Measurements from ENCODE around the gene OR9Q2. TPM values are rescaled to one million over a fixed set of nuclear protein-coding genes. Genes with fewer than 3 reads are reported as not detected.

Gene OR9Q2
- total and polyA plus RNA-seq, 11 donors = not detected

- Histone ChIP-seq H3K27ac (no peak overlapping the region), H3K36me3 (no peaks in the 10 kb centered on the region), H3K4me3 (no peak overlapping the region), H3K4me1 (no peaks in the 10 kb centered on the region), H3K27me3 (no peaks in the 10 kb centered on the region), H3K9me3 (no peaks in the 10 kb centered on the region)
- WGBS, 4 donors = 51 to 70% (median 61%) methylated on average over 7 of the region's 7 CpGs
- TF ChIP-seq, protein P1, sequence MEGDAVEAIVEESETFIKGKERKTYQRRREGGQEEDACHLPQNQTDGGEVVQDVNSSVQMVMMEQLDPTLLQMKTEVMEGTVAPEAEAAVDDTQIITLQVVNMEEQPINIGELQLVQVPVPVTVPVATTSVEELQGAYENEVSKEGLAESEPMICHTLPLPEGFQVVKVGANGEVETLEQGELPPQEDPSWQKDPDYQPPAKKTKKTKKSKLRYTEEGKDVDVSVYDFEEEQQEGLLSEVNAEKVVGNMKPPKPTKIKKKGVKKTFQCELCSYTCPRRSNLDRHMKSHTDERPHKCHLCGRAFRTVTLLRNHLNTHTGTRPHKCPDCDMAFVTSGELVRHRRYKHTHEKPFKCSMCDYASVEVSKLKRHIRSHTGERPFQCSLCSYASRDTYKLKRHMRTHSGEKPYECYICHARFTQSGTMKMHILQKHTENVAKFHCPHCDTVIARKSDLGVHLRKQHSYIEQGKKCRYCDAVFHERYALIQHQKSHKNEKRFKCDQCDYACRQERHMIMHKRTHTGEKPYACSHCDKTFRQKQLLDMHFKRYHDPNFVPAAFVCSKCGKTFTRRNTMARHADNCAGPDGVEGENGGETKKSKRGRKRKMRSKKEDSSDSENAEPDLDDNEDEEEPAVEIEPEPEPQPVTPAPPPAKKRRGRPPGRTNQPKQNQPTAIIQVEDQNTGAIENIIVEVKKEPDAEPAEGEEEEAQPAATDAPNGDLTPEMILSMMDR (IDR thresholded peaks at IDR 0.05) = no peak
- no peak for TF ChIP-seq POLR2A (IDR thresholded peaks at IDR 0.05)
- DNase-seq = peak in 2 of 5 donors; percentile 26 to 44
- no peak for ATAC-seq
- intact Hi-C loops (cut with DNase I) = no loop called here
Measured at GRCh38 chr11:58179648-58180047, 9.2 kb upstream of the OR9Q2 start.

GRCh38 chr11:58186938-58187337 lies 1.9 kb upstream of the OR9Q2 start:
- DNase-seq = peak in 3 of 5 donors; percentile 27 to 31 (median 28)
- intact Hi-C loops (cut with DNase I) = loop anchor here in 1 of 10 donors (2.0 kb wide), 1 partner anchor 162 kb away; no protein-coding TSS in a partner anchor
- H3K27ac ChIP-seq = peak overlapping the region in 6 of 12 donors; percentile 3 to 50 (median 11)
- no peak overlapping the region for H3K4me3 ChIP-seq
- H3K9me3 ChIP-seq = no peaks in the 10 kb centered on the region
- no peaks in the 10 kb centered on the region for H3K4me1 ChIP-seq
- ATAC-seq = peak; percentile 51 to 90 (median 72)
- H3K27me3 ChIP-seq = no peaks in the 10 kb centered on the region
- TF ChIP-seq, protein P1 (IDR thresholded peaks at IDR 0.05) = peak in 2 of 12 donors; percentile 16 to 22
- TF ChIP-seq POLR2A (IDR thresholded peaks at IDR 0.05) = no peak
- no peaks in the 10 kb centered on the region for H3K36me3 ChIP-seq
- 57 to 70% (median 61%) methylated on average over 4 of the region's 4 CpGs for WGBS, 4 donors

DNA sequence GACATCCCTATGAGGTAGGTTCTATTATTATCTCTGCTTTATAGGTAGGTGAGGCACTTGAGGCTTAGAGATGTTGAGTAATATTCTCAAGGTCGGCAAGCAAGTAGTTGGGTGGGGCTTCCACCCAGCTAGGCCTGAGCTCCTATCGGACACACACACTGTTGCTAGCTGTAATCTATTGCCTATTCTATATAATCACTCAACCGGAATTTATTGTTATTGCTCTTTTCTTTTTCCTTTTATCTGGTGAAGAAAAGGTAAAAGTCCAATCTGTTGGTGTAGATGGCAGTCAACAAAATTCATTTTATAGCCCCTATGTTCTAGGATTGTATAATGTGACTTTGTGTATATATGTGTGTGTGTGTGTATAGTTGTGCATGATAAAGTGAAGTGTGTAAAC lies 3.4 kb downstream of the OR9Q2 start:
- intact Hi-C loops (cut with DNase I) = no loop called here
- Histone ChIP-seq H3K9me3 (peaks cover 0 to 18% (median under 1%) of the 10 kb centered on the region in 12 donors), H3K27me3 (no peaks in the 10 kb centered on the region), H3K36me3 (no peaks in the 10 kb centered on the region), H3K4me3 (no peak overlapping the region), H3K27ac (no peak overlapping the region), H3K4me1 (no peaks in the 10 kb centered on the region)
- DNase-seq (no peak), ATAC-seq (no peak)
- TF ChIP-seq, protein P1 (IDR thresholded peaks at IDR 0.05) = no peak
- TF ChIP-seq POLR2A (IDR thresholded peaks at IDR 0.05) = no peak
- WGBS, 4 donors = 79 to 87% (median 82%) methylated on average over 3 of the region's 3 CpGs

- intact Hi-C loops (cut with DNase I) = no loop called here
Measured at GRCh38 chr11:58193391-58193790, 4.5 kb downstream of the OR9Q2 start.

More at GRCh38 chr11:58193391-58193790, 4.5 kb downstream of the OR9Q2 start:
- Histone ChIP-seq H3K9me3 (peaks cover 0 to 29% (median 9%) of the 10 kb centered on the region in 12 donors), H3K27me3 (no peaks in the 10 kb centered on the region), H3K36me3 (no peaks in the 10 kb centered on the region), H3K27ac (no peak overlapping the region), H3K4me3 (no peak overlapping the region), H3K4me1 (no peaks in the 10 kb centered on the region)
- TF ChIP-seq, protein P1 (IDR thresholded peaks at IDR 0.05) = no peak
- no peak for TF ChIP-seq POLR2A (IDR thresholded peaks at IDR 0.05)
- DNase-seq (no peak), ATAC-seq (no peak)
